SK-N-SH (cell line): Measurements from ENCODE around the gene CLEC11A. TPM values are rescaled to one million over a fixed set of nuclear protein-coding genes. Genes with fewer than 3 reads are reported as not detected.
"Not testable (repeated sequence)": the region's sequence is repeated elsewhere in the genome, so short reads cannot be mapped to it uniquely, and the experiment has no call there.

ENCODE experiments used
- CTCF ChIA-PET: fragments of 300-600, 350-600 bp; formaldehyde crosslinking; extraction: SDS; loops from one replicate; lab custom pipeline; 2021; lab: Yijun Ruan, JAX
- POLR2A ChIA-PET: fragments of 350-600 bp; sonication (Branson Sonifier 250); formaldehyde crosslinking; extraction: SDS; loops from one replicate; lab custom pipeline; 2020; ENCODE audit warnings: antibody characterized with exemption, inconsistent platforms; lab: Yijun Ruan, JAX
- DNase-seq: peaks from one replicate; pipeline ENCODE4 v3.0.0; 2012
- H2AFZ ChIP-seq: fragments of 200-600 bp; sonication (generic); 2 replicates; pipeline ENCODE4 v1.8.1; 2016; ENCODE audit warnings: antibody characterized with exemption, mild to moderate bottlenecking, low read depth
- H3F3A ChIP-seq: fragments of 200-600 bp; sonication (generic); replicated peaks from 2 replicates; pipeline ENCODE3; 2016; ENCODE audit warnings: antibody characterized with exemption, mild to moderate bottlenecking; ENCODE audit not compliant: insufficient read depth
- H3K27ac ChIP-seq, 2 experiments: fragments of 200-500 bp in 1 of 2; fragments of 200-600 bp in 1 of 2; sonication (Bioruptor generic) in 1 of 2; sonication (generic), shearing (Covaris generic) in 1 of 2; 2 replicates each; pipeline versions ENCODE4 v1.5.1 to v1.6.1; 2014 to 2016; ENCODE audit warnings: low read depth in 2 of 2, inconsistent platforms in 1 of 2, low read length in 1 of 2, mild to moderate bottlenecking in 1 of 2, mixed read lengths in 1 of 2
- H3K27me3 ChIP-seq: fragments of 200-600 bp; sonication (generic), shearing (Covaris generic); 2 replicates; pipeline ENCODE4 v1.6.1; 2016; ENCODE audit warnings: mixed run types; ENCODE audit not compliant: insufficient read depth
- H3K36me3 ChIP-seq, 2 experiments: fragments of 200-500 bp in 1 of 2; fragments of 200-600 bp in 1 of 2; sonication (Bioruptor generic) in 1 of 2; sonication (generic) in 1 of 2; replicated peaks in 1 of 2; 2 replicates each; pipeline versions ENCODE3 to v1.5.1; 2014 to 2016; ENCODE audit warnings: low read length in 1 of 2, mild to moderate bottlenecking in 1 of 2; ENCODE audit not compliant: insufficient read depth in 2 of 2, control insufficient read depth in 1 of 2
- H3K4me1 ChIP-seq, 2 experiments: fragments of 200-500 bp in 1 of 2; fragments of 200-600 bp in 1 of 2; sonication (Bioruptor generic) in 1 of 2; sonication (generic), shearing (Covaris generic) in 1 of 2; 2 replicates each; pipeline versions ENCODE4 v1.5.1 to v1.6.1; 2014 to 2016; ENCODE audit warnings: low read depth in 1 of 2, low read length in 1 of 2, mixed run types in 1 of 2; ENCODE audit not compliant: insufficient read depth in 2 of 2, control insufficient read depth in 1 of 2
- H3K4me2 ChIP-seq: fragments of 200-600 bp; sonication (generic), shearing (Covaris generic); 2 replicates; pipeline ENCODE4 v1.6.1; 2017; ENCODE audit warnings: mixed run types
- H3K4me3 ChIP-seq, 2 experiments: fragments of 200-500 bp in 1 of 2; fragments of 200-600 bp in 1 of 2; sonication (Bioruptor generic) in 1 of 2; sonication (generic), shearing (Covaris generic) in 1 of 2; 2 replicates each; pipeline versions ENCODE4 v1.5.1 to v1.8.1; 2014 to 2016; ENCODE audit warnings: low read depth in 2 of 2, inconsistent platforms in 1 of 2, low read length in 1 of 2, mild to moderate bottlenecking in 1 of 2, mixed read lengths in 1 of 2, moderate library complexity in 1 of 2
- H3K79me2 ChIP-seq: fragments of 200-600 bp; sonication (generic); 2 replicates; pipeline ENCODE4 v1.8.1; 2017; ENCODE audit warnings: mild to moderate bottlenecking; ENCODE audit not compliant: insufficient read depth
- H3K9ac ChIP-seq: fragments of 200-600 bp; sonication (generic); 2 replicates; pipeline ENCODE4 v1.6.1; 2017; ENCODE audit warnings: mixed run types
- H3K9me2 ChIP-seq: fragments of 200-600 bp; sonication (generic); 2 replicates; pipeline ENCODE4 v1.6.1; 2017; ENCODE audit warnings: mixed run types
- H3K9me3 ChIP-seq: fragments of 200-600 bp; sonication (generic); 2 replicates; pipeline ENCODE4 v1.6.1; 2017; ENCODE audit warnings: mixed run types, mild to moderate bottlenecking, moderate library complexity
- H4K20me1 ChIP-seq: fragments of 200-600 bp; sonication (generic); 2 replicates; pipeline ENCODE4 v1.6.1; 2017; ENCODE audit warnings: mild to moderate bottlenecking, mixed run types; ENCODE audit not compliant: insufficient read depth
- EP300 ChIP-seq, 2 experiments: IDR thresholded peaks; 2 replicates each; pipeline versions ENCODE4 v1.4.0 to v1.6.1; 2012; ENCODE audit warnings: borderline replicate concordance in 1 of 2, low read depth in 1 of 2, low read length in 1 of 2
- EZH2phosphoT487 ChIP-seq: fragments of 200-600 bp; sonication (generic); IDR thresholded peaks from 2 replicates; pipeline ENCODE4 v1.6.1; 2017; ENCODE audit warnings: low read depth, mixed run types, mild to moderate bottlenecking, antibody characterized with exemption, moderate library complexity, borderline replicate concordance
- FOSL2 ChIP-seq: IDR thresholded peaks from 2 replicates; pipeline ENCODE4 v1.4.0; 2012; ENCODE audit warnings: low read depth, mild to moderate bottlenecking, moderate library complexity, borderline replicate concordance
- FOXJ3 ChIP-seq: sonication (generic); formaldehyde crosslinking; IDR thresholded peaks from 2 replicates; pipeline ENCODE4 v1.5.1; 2020; ENCODE audit warnings: mild to moderate bottlenecking, missing genetic modification reagents
- FOXM1 ChIP-seq: IDR thresholded peaks from 2 replicates; pipeline ENCODE4 v1.4.0; 2012; ENCODE audit warnings: low read depth, mild to moderate bottlenecking
- GATA2 ChIP-seq: sonication (generic); formaldehyde crosslinking; IDR thresholded peaks from 2 replicates; pipeline ENCODE4 v1.5.0; 2020; ENCODE audit warnings: mild to moderate bottlenecking, missing genetic modification reagents
- MXI1 ChIP-seq: IDR thresholded peaks from 2 replicates; pipeline ENCODE4 v1.6.1; 2012; ENCODE audit warnings: mild to moderate bottlenecking, low read depth, low read length, improper control_type of control experiment
- RFX5 ChIP-seq: IDR thresholded peaks from 2 replicates; pipeline ENCODE4 v1.6.1; 2012; ENCODE audit warnings: mild to moderate bottlenecking, improper control_type of control experiment, low read length
- TAF1 ChIP-seq: IDR thresholded peaks from 2 replicates; pipeline ENCODE4 v1.6.1; 2012; ENCODE audit warnings: low read depth, mild to moderate bottlenecking, low read length, moderate library complexity, borderline replicate concordance
- YY1 ChIP-seq: IDR thresholded peaks from 2 replicates; pipeline ENCODE4 v1.4.0; 2012; ENCODE audit warnings: low read depth, mild to moderate bottlenecking
- WGBS: methylation state at CpG from one replicate; pipeline ENCODE4 v1.1.6; 2017; ENCODE audit warnings: low lambda C conversion rate; 5-methylcytosine and 5-hydroxymethylcytosine counted together
- polyA plus RNA-seq, 3 experiments: library from polyadenylated mRNA; depleted of rRNA; stranded (reverse); fragments of >200 nt; gene quantifications; 2 replicates each; pipeline ENCODE4 v1.2.3, GENCODE V29; 2012
- TF ChIP-seq, protein P1 (sequence below): fragments of 150-350 bp; IDR thresholded peaks from 2 replicates; pipeline ENCODE4 v1.6.1; 2017; ENCODE audit warnings: antibody characterized with exemption, low read length, low read depth, borderline replicate concordance

Gene CLEC11A
- polyA plus RNA-seq, 1 of the 3 experiments (the other 2 are of a cell fraction), result 4.4 TPM

DNA sequence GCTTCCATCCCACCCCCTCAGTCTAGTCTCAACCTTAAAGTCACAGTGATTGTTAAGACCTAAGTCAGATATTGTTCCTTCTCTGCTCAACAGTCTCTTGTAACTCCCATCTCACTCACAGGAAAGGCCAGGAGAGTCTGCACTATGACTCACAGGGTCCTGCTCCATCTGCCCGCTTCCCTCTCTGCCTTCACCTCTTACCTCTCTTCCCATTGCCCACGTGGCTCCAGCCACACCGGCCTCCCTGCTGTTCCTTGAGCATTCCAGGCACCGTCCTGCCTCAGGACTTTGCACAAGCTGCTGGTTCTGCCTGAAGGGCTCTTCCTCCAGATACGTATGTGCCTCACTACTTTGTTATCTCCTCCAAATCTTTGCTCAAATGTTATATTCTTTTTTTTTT lies 44.1 kb downstream of the CLEC11A start:
- H3K4me2 ChIP-seq, H3K9me2 ChIP-seq, DNase-seq, H3K9me3 ChIP-seq, H3K27me3 ChIP-seq, H3F3A ChIP-seq, H4K20me1 ChIP-seq, H3K4me3 ChIP-seq, H3K9ac ChIP-seq, H3K4me1 ChIP-seq, H3K79me2 ChIP-seq, POLR2A ChIA-PET, H3K36me3 ChIP-seq, H3K27ac ChIP-seq: not testable (repeated sequence)
- CTCF ChIA-PET, result interaction anchor here (1.0 kb wide), 1 partner anchor 17 kb away, joined by 3 read pairs; no protein-coding TSS in a partner anchor
- peak overlapping the region; percentile 56; the same call in 1 of the 2 replicates for H2AFZ ChIP-seq
- WGBS, result 33% methylated on average over 5 of the region's 5 CpGs

DNA sequence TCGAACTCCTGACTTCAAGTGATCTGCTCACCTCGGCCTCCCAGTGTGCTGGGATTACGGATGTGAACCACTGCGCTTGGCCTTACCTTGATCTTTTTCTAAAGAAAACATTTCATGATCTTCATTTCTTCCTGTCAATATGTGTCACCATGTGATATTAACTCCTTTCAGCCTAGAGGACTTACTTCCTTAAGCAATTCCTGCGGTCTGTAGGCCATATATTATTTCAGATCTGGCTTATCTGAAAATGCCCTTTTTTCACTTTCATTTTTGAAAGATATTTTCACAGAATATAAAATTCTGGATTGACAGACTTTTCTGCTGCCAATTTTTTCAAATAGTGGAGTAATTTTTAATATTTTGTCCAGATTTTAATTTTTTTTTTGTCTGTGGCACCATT lies 45.1 kb downstream of the CLEC11A start:
- no peaks in the 10 kb centered on the region for H3F3A ChIP-seq
- no peaks in the 10 kb centered on the region for H4K20me1 ChIP-seq
- POLR2A ChIA-PET, result no interaction called here
- no peak overlapping the region for H2AFZ ChIP-seq
- no peaks in the 10 kb centered on the region for H3K36me3 ChIP-seq
- H3K9me3 ChIP-seq, result no peaks in the 10 kb centered on the region
- CTCF ChIA-PET, result interaction anchor here (1.0 kb wide), 1 partner anchor 16 kb away, joined by 3 read pairs; no protein-coding TSS in a partner anchor
- no peaks in the 10 kb centered on the region for H3K79me2 ChIP-seq
- TF ChIP-seq MXI1 (no peak), FOXM1 (no peak), YY1 (no peak), EP300 (IDR thresholded peaks at IDR 0.05; ENCODE audit: borderline replicate concordance in 1 of 2, low read depth in 1 of 2, low read length in 1 of 2) (no peak), RFX5 (no peak), GATA2 (CRISPR knock-in tag) (no peak), TAF1 (no peak), FOSL2 (no peak), FOXJ3 (CRISPR knock-in tag) (no peak), EZH2phosphoT487 (no peak)
- TF ChIP-seq, protein P1, sequence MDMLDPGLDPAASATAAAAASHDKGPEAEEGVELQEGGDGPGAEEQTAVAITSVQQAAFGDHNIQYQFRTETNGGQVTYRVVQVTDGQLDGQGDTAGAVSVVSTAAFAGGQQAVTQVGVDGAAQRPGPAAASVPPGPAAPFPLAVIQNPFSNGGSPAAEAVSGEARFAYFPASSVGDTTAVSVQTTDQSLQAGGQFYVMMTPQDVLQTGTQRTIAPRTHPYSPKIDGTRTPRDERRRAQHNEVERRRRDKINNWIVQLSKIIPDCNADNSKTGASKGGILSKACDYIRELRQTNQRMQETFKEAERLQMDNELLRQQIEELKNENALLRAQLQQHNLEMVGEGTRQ, result no peak
- H3K4me2 ChIP-seq, result no peak overlapping the region
- H3K4me3 ChIP-seq, result no peak overlapping the region
- no peaks in the 10 kb centered on the region for H3K27me3 ChIP-seq
- no peaks in the 10 kb centered on the region for H3K9me2 ChIP-seq
- H3K9ac ChIP-seq, result no peak overlapping the region
- no peak overlapping the region for H3K27ac ChIP-seq
- WGBS, result 57% methylated on average over 5 of the region's 5 CpGs
- DNase-seq, result no peak
- no peaks in the 10 kb centered on the region for H3K4me1 ChIP-seq

DNA sequence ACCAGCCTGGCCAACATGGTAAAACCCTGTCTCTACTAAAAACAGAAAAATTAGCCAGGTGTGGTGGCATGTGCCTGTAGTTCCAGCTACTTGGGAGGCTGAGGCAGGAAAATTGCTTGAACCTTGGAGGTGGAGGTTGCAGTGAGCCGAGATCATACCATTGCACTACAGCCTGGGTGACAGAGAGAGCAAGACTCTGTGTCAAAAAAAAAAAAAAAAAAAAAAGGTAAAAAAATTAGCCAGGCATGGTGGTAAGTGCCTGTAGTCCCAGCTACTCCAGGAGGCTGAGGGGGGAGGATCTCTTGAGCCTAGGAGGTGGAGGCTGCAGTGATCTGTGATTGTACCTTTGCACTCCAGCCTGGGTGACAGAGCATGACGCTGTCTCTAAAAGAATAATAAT lies 47.0 kb downstream of the CLEC11A start, which contains the start of gene GPR32:
Gene GPR32 (plus strand): TSS at position 301 of the 400 bp plus-strand sequence. CDS start 137 bp downstream, outside the sequence.
- H2AFZ ChIP-seq, H3K27ac ChIP-seq, H3F3A ChIP-seq, H3K4me2 ChIP-seq, H3K79me2 ChIP-seq, POLR2A ChIA-PET, CTCF ChIA-PET, DNase-seq, H3K9me2 ChIP-seq, H3K36me3 ChIP-seq, H3K9me3 ChIP-seq, H4K20me1 ChIP-seq, H3K9ac ChIP-seq, H3K4me3 ChIP-seq, H3K27me3 ChIP-seq, H3K4me1 ChIP-seq: not testable (repeated sequence)
- 8% methylated on average over 2 of the region's 2 CpGs for WGBS
